SK-N-SH (cell line): Measurements from ENCODE around the gene LCE4A. TPM values are rescaled to one million over a fixed set of nuclear protein-coding genes. Genes with fewer than 3 reads are reported as not detected.

Source experiments
- CTCF ChIA-PET: fragments of 300-600, 350-600 bp; formaldehyde crosslinking; extraction: SDS; loops from one replicate; lab custom pipeline; 2021; lab: Yijun Ruan, JAX
- POLR2A ChIA-PET: fragments of 350-600 bp; sonication (Branson Sonifier 250); formaldehyde crosslinking; extraction: SDS; loops from one replicate; lab custom pipeline; 2020; ENCODE audit warnings: antibody characterized with exemption, inconsistent platforms; lab: Yijun Ruan, JAX
- DNase-seq: peaks from one replicate; pipeline ENCODE4 v3.0.0; 2012
- H2AFZ ChIP-seq: fragments of 200-600 bp; sonication (generic); 2 replicates; pipeline ENCODE4 v1.8.1; 2016; ENCODE audit warnings: antibody characterized with exemption, mild to moderate bottlenecking, low read depth
- H3F3A ChIP-seq: fragments of 200-600 bp; sonication (generic); replicated peaks from 2 replicates; pipeline ENCODE3; 2016; ENCODE audit warnings: antibody characterized with exemption, mild to moderate bottlenecking; ENCODE audit not compliant: insufficient read depth
- H3K27ac ChIP-seq, 2 experiments: fragments of 200-500 bp in 1 of 2; fragments of 200-600 bp in 1 of 2; sonication (Bioruptor generic) in 1 of 2; sonication (generic), shearing (Covaris generic) in 1 of 2; 2 replicates each; pipeline versions ENCODE4 v1.5.1 to v1.6.1; 2014 to 2016; ENCODE audit warnings: low read depth in 2 of 2, inconsistent platforms in 1 of 2, low read length in 1 of 2, mild to moderate bottlenecking in 1 of 2, mixed read lengths in 1 of 2
- H3K27me3 ChIP-seq: fragments of 200-600 bp; sonication (generic), shearing (Covaris generic); 2 replicates; pipeline ENCODE4 v1.6.1; 2016; ENCODE audit warnings: mixed run types; ENCODE audit not compliant: insufficient read depth
- H3K36me3 ChIP-seq, 2 experiments: fragments of 200-500 bp in 1 of 2; fragments of 200-600 bp in 1 of 2; sonication (Bioruptor generic) in 1 of 2; sonication (generic) in 1 of 2; replicated peaks in 1 of 2; 2 replicates each; pipeline versions ENCODE3 to v1.5.1; 2014 to 2016; ENCODE audit warnings: low read length in 1 of 2, mild to moderate bottlenecking in 1 of 2; ENCODE audit not compliant: insufficient read depth in 2 of 2, control insufficient read depth in 1 of 2
- H3K4me1 ChIP-seq, 2 experiments: fragments of 200-500 bp in 1 of 2; fragments of 200-600 bp in 1 of 2; sonication (Bioruptor generic) in 1 of 2; sonication (generic), shearing (Covaris generic) in 1 of 2; 2 replicates each; pipeline versions ENCODE4 v1.5.1 to v1.6.1; 2014 to 2016; ENCODE audit warnings: low read depth in 1 of 2, low read length in 1 of 2, mixed run types in 1 of 2; ENCODE audit not compliant: insufficient read depth in 2 of 2, control insufficient read depth in 1 of 2
- H3K4me2 ChIP-seq: fragments of 200-600 bp; sonication (generic), shearing (Covaris generic); 2 replicates; pipeline ENCODE4 v1.6.1; 2017; ENCODE audit warnings: mixed run types
- H3K4me3 ChIP-seq, 2 experiments: fragments of 200-500 bp in 1 of 2; fragments of 200-600 bp in 1 of 2; sonication (Bioruptor generic) in 1 of 2; sonication (generic), shearing (Covaris generic) in 1 of 2; 2 replicates each; pipeline versions ENCODE4 v1.5.1 to v1.8.1; 2014 to 2016; ENCODE audit warnings: low read depth in 2 of 2, inconsistent platforms in 1 of 2, low read length in 1 of 2, mild to moderate bottlenecking in 1 of 2, mixed read lengths in 1 of 2, moderate library complexity in 1 of 2
- H3K79me2 ChIP-seq: fragments of 200-600 bp; sonication (generic); 2 replicates; pipeline ENCODE4 v1.8.1; 2017; ENCODE audit warnings: mild to moderate bottlenecking; ENCODE audit not compliant: insufficient read depth
- H3K9ac ChIP-seq: fragments of 200-600 bp; sonication (generic); 2 replicates; pipeline ENCODE4 v1.6.1; 2017; ENCODE audit warnings: mixed run types
- H3K9me2 ChIP-seq: fragments of 200-600 bp; sonication (generic); 2 replicates; pipeline ENCODE4 v1.6.1; 2017; ENCODE audit warnings: mixed run types
- H3K9me3 ChIP-seq: fragments of 200-600 bp; sonication (generic); 2 replicates; pipeline ENCODE4 v1.6.1; 2017; ENCODE audit warnings: mixed run types, mild to moderate bottlenecking, moderate library complexity
- H4K20me1 ChIP-seq: fragments of 200-600 bp; sonication (generic); 2 replicates; pipeline ENCODE4 v1.6.1; 2017; ENCODE audit warnings: mild to moderate bottlenecking, mixed run types; ENCODE audit not compliant: insufficient read depth
- CTCF ChIP-seq: fragments of 200-600 bp; sonication (generic); IDR thresholded peaks from 2 replicates; pipeline ENCODE4 v1.6.1; 2017; ENCODE audit warnings: antibody characterized with exemption, mild to moderate bottlenecking, moderate library complexity
- FOXM1 ChIP-seq: IDR thresholded peaks from 2 replicates; pipeline ENCODE4 v1.4.0; 2012; ENCODE audit warnings: low read depth, mild to moderate bottlenecking
- MXI1 ChIP-seq: IDR thresholded peaks from 2 replicates; pipeline ENCODE4 v1.6.1; 2012; ENCODE audit warnings: mild to moderate bottlenecking, low read depth, low read length, improper control_type of control experiment
- POLR2AphosphoS5 ChIP-seq: IDR thresholded peaks from 2 replicates; pipeline ENCODE4 v1.6.1; 2012; ENCODE audit warnings: low read depth, low read length
- TAF1 ChIP-seq: IDR thresholded peaks from 2 replicates; pipeline ENCODE4 v1.6.1; 2012; ENCODE audit warnings: low read depth, mild to moderate bottlenecking, low read length, moderate library complexity, borderline replicate concordance
- YY1 ChIP-seq: IDR thresholded peaks from 2 replicates; pipeline ENCODE4 v1.4.0; 2012; ENCODE audit warnings: low read depth, mild to moderate bottlenecking
- WGBS: methylation state at CpG from one replicate; pipeline ENCODE4 v1.1.6; 2017; ENCODE audit warnings: low lambda C conversion rate; 5-methylcytosine and 5-hydroxymethylcytosine counted together
- polyA plus RNA-seq, 3 experiments: library from polyadenylated mRNA; depleted of rRNA; stranded (reverse); fragments of >200 nt; gene quantifications; 2 replicates each; pipeline ENCODE4 v1.2.3, GENCODE V29; 2012
- TF ChIP-seq, protein P1 (sequence below): IDR thresholded peaks from 2 replicates; pipeline ENCODE4 v1.4.0; 2012; ENCODE audit warnings: low read depth, borderline replicate concordance

Gene LCE4A
- polyA plus RNA-seq, 1 of the 3 experiments (the other 2 are of a cell fraction), result not detected

- no peaks in the 10 kb centered on the region for H3F3A ChIP-seq
- no peak for DNase-seq
- POLR2A ChIA-PET, result no interaction called here
- H3K79me2 ChIP-seq, result no peaks in the 10 kb centered on the region
- H3K9me3 ChIP-seq, result no peaks in the 10 kb centered on the region
- no peak overlapping the region for H3K27ac ChIP-seq
- no peaks in the 10 kb centered on the region for H4K20me1 ChIP-seq
- no peaks in the 10 kb centered on the region for H3K36me3 ChIP-seq
- no peak overlapping the region; a peak in 1 of 4 replicates for H3K4me3 ChIP-seq
- WGBS, result 10% methylated on average over 4 of the region's 4 CpGs
- no peaks in the 10 kb centered on the region for H3K9me2 ChIP-seq
- H3K27me3 ChIP-seq, result no peaks in the 10 kb centered on the region
- peak overlapping the region; percentile 58 for H2AFZ ChIP-seq
- TF ChIP-seq TAF1, result no peak
- TF ChIP-seq CTCF, result peak; percentile 46
- TF ChIP-seq, protein P1, sequence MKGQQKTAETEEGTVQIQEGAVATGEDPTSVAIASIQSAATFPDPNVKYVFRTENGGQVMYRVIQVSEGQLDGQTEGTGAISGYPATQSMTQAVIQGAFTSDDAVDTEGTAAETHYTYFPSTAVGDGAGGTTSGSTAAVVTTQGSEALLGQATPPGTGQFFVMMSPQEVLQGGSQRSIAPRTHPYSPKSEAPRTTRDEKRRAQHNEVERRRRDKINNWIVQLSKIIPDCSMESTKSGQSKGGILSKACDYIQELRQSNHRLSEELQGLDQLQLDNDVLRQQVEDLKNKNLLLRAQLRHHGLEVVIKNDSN, result peak; percentile 64; the same call in 1 of the 2 replicates
- TF ChIP-seq FOXM1, result no peak
- TF ChIP-seq YY1, result no peak
- CTCF ChIA-PET, result interaction anchor here (1.1 to 1.5 kb wide), 3 partner anchors 13 to 41 kb away, joined by 3 to 4 read pairs (median 3); partner anchors contain the start of gene KPRP
- H3K4me2 ChIP-seq, result peak overlapping the region; percentile 20; the same call in 1 of the 2 replicates
- H3K4me1 ChIP-seq, result no peaks in the 10 kb centered on the region
- no peak overlapping the region for H3K9ac ChIP-seq
Measured at GRCh38 chr1:152745289-152745704, 37.3 kb downstream of the LCE4A start.

DNA sequence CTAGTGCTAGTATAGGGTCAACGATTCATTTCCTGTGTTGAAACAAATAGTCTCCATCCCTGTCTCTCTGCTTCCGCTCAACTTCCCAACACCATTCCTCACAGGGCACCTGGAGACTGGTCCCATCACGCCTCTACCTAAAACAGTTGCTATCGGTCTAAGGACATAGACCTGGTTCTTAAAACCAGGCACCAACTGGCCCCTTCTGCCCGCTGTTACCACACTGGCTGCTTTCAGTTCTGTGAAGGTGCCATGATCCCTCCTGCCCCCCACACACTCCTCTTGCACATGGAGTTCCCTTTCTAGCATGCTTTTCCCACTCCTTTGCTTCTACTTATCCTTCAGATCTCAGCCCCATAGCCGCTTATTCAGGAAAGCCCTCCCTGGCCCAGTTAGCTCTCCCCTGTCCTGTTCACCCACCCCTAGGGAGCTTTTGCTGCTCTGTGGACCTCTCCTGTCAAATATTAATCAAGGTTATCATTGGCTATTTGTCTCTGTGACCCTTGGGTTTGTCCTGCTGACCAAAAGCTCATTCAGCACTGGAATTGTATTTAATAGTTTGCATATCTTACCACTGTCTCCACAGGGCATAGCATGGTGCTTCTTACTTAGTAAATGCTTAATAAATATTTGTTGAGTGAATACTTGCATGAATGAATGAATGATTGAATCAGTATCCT lies 37.9 kb downstream of the LCE4A start:
- H3K4me3 ChIP-seq, result no peak overlapping the region
- H4K20me1 ChIP-seq, result no peaks in the 10 kb centered on the region
- WGBS, result 10% methylated on average over 6 of the region's 6 CpGs
- no peak for TF ChIP-seq POLR2AphosphoS5
- TF ChIP-seq MXI1, result no peak
- ChIA-PET CTCF (interaction anchor here (1.5 kb wide), 1 partner anchor 18 kb away, joined by 3 read pairs; no protein-coding TSS in a partner anchor), POLR2A (no interaction called here)
- DNase-seq, result no peak
- H3K4me1 ChIP-seq, result no peaks in the 10 kb centered on the region
- H3K9me3 ChIP-seq, result no peaks in the 10 kb centered on the region
- H3K9me2 ChIP-seq, result no peaks in the 10 kb centered on the region
- H3K36me3 ChIP-seq, result no peaks in the 10 kb centered on the region
- no peaks in the 10 kb centered on the region for H3F3A ChIP-seq
- no peak overlapping the region for H2AFZ ChIP-seq
- no peaks in the 10 kb centered on the region for H3K27me3 ChIP-seq
- H3K79me2 ChIP-seq, result no peaks in the 10 kb centered on the region
- H3K9ac ChIP-seq, result no peak overlapping the region
- no peak overlapping the region for H3K27ac ChIP-seq
- H3K4me2 ChIP-seq, result peak overlapping the region; percentile 20; the same call in 1 of the 2 replicates

DNA sequence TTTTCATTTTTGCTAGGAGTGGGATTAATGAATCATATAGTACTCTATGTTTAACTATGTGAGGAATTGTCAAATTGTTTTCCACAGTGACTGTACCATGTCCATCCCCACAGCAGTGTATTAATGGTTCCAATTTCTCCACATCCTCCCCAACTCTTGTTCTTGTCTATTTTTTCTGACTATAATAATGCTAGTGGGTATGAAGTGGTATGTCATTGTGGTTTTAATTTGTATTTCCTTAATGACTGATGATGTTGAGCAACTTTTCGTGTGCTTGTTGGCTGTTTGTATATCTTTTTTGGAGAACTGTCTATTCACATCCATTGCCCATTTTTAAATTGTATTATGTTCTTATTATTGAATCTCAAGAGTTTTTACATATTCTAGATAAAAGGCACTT lies 39.9 kb downstream of the LCE4A start:
- no peaks in the 10 kb centered on the region for H4K20me1 ChIP-seq
- no peaks in the 10 kb centered on the region for H3F3A ChIP-seq
- no peaks in the 10 kb centered on the region for H3K79me2 ChIP-seq
- no peaks in the 10 kb centered on the region for H3K9me3 ChIP-seq
- ChIA-PET CTCF (no interaction called here), POLR2A (no interaction called here)
- H3K4me1 ChIP-seq, result no peaks in the 10 kb centered on the region
- no peaks in the 10 kb centered on the region for H3K27me3 ChIP-seq
- TF ChIP-seq YY1, result no peak
- H3K4me3 ChIP-seq, result no peak overlapping the region
- no peak for DNase-seq
- H3K27ac ChIP-seq, result no peak overlapping the region
- 2% methylated on average over 1 of the region's 1 CpG for WGBS
- H3K4me2 ChIP-seq, result no peak overlapping the region
- H3K9ac ChIP-seq, result no peak overlapping the region
- H3K9me2 ChIP-seq, result no peaks in the 10 kb centered on the region
- H2AFZ ChIP-seq, result no peak overlapping the region
- H3K36me3 ChIP-seq, result no peaks in the 10 kb centered on the region
